ENCODE results near the gene MAFG. TPM values are rescaled to one million over a fixed set of nuclear protein-coding genes. Genes with fewer than 3 reads are reported as not detected.
A peak's percentile ranks its signal among the peaks of the same experiment; 100 is the strongest.

MAFG gene
- total and polyA plus RNA-seq, 2 of the 13 experiments (the other 11 are each of a cell fraction or from before 2014, with no cell fraction given), result 14.5 to 20.0 TPM

GRCh38 chr17:81917565-81918332, 9.8 kb downstream of the MAFG start, which contains the start of gene SIRT7 (continued):
- TF ChIP-seq ZNF687 (CRISPR knock-in tag; IDR thresholded peaks at IDR 0.05) (peak; percentile 58), ZNF850 (CRISPR knock-in tag; conservative IDR thresholded peaks at IDR 0.05) (no peak), ZBTB44 (CRISPR knock-in tag; IDR thresholded peaks at IDR 0.05) (no peak), ZNF512 (CRISPR knock-in tag; IDR thresholded peaks at IDR 0.05) (no peak), MLX (CRISPR knock-in tag; IDR thresholded peaks at IDR 0.05) (0 out of 2 replicates have a peak, but pooled peaks have one; percentile 12), TEF (CRISPR knock-in tag; IDR thresholded peaks at IDR 0.05) (no peak), SMAD9 (CRISPR knock-in tag; IDR thresholded peaks at IDR 0.05) (no peak), SIX4 (CRISPR knock-in tag; IDR thresholded peaks at IDR 0.05) (no peak), LBX2 (CRISPR knock-in tag; IDR thresholded peaks at IDR 0.05; ENCODE audit: borderline replicate concordance) (no peak), ZNF264 (CRISPR knock-in tag; IDR thresholded peaks at IDR 0.05) (no peak), ZNF558 (CRISPR knock-in tag; IDR thresholded peaks at IDR 0.05; ENCODE audit: borderline replicate concordance) (peak; percentile 57; the same call in 1 of the 2 replicates), MIER2 (CRISPR knock-in tag; IDR thresholded peaks at IDR 0.05) (no peak), ZNF839 (CRISPR knock-in tag; IDR thresholded peaks at IDR 0.05; ENCODE audit: borderline replicate concordance) (no peak), HMGA1 (CRISPR knock-in tag; conservative IDR thresholded peaks at IDR 0.05) (no peak), ZBTB26 (CRISPR knock-in tag; IDR thresholded peaks at IDR 0.05; ENCODE audit: borderline replicate concordance) (no peak), ZBTB2 (CRISPR knock-in tag; IDR thresholded peaks at IDR 0.05; ENCODE audit: low read depth) (peak; percentile 79)

Measured in HepG2 (cell line).